ENCODE data around the gene NCEH1.

NCEH1 gene

DNA sequence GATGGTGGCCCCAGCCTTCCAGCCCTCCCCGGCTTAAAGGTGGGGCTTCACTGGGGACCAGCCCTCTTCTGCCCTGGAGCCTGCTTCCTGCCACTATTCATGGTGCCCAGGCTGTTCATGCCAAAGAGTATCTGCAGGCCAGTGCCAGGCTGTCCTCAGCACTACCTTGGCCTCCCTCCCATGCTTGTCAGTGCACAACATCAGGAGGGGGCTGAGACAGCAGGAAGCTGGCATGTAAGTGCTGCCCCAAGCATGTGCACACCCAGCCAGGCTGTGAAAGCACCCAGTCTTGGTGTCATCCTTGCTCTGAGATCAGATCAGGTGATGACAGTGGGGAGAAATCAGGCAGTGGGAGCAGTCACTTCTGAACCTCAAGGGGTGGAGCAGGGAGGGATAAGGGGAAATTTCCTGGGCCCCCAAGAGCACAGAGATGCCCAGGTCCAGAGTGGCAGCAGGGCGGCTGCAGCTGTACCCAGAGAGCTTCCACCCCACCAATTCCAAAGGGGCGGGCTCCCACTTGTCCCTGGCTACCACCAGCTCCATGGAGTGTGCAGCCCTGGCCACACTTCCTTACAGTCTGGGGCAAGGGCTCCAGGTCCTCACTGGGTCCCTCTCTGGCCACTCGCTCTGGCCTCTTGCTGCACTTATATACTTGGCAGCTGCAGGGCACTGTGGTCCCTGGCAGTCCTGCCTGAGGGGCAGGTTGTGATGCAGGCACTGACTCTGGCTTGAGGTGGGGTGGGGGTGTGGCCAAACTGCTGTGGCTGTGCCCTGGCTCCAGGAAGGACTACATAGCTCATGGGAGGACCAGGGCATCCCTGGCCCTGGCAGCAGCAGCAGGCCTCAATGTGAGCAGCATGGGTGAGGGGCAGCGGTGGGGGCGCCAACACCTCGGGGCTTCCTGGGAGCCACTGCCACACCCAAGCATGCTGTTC lies 96.3 kb downstream of the NCEH1 start:
- DNase-seq (ENCODE audit: low spot score): no peak
- no peak for FAIRE-seq

DNA sequence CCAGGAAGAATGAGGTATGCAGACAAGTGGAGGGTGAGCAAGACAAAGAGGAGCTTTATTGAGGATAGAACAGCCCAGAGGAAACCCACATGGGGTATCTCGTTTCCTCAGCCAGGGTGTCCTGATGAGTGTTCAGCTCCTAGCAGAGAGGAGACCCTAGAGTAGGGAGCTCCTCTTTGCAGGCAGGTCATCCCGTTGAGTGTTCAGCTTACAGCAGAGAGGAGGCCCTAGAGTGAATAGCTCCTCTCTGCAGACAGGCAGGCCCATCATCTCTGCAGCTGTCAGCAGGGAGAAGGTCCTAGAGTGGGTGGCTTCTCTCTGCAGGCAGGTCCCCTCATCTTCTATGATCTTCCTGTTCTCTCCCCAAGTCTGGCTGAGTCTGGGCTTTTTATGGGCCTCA lies 97.0 kb downstream of the NCEH1 start:
- no peak for DNase-seq (ENCODE audit: low spot score)
- FAIRE-seq: no peak

DNA sequence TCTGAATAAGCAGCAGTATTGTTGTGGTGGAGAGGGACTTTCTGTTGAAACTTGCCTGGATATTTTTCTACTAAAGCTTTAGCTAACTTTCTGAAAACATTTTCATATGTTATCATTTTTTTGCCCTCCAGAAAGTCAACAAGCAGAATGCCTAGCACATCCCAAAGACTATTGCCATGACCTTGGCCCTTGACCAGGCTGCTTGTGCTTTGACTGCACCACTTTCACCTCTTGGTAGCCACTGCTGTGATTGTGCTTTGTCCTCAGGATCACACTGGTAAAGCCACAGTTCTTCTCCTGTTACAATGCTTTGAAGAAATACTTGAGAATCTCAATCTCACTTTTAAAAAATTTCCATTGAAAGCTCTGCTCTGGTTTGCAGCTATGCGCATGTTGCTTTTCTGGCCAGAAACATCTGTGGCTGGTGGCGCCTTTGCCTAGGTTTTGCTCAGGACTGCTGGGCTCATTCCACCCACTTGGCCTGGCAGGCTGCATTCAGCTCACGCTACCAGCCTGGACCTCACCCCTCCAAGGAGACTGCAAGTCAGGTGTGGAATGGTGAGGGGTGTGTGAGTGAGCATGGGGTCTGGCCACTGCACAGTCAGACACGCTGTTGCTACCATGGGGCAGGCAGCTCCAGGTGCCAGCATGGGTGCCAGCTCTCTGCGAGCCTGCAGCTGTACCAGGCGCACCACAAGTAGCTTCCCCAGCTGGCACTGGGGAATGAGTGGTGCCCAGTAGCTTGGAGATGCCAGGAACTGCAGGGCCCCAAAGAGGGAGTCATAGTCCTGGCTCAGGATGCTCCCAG lies 97.8 kb downstream of the NCEH1 start:
- no peak for DNase-seq (ENCODE audit: low spot score)
- no peak for FAIRE-seq

DNA sequence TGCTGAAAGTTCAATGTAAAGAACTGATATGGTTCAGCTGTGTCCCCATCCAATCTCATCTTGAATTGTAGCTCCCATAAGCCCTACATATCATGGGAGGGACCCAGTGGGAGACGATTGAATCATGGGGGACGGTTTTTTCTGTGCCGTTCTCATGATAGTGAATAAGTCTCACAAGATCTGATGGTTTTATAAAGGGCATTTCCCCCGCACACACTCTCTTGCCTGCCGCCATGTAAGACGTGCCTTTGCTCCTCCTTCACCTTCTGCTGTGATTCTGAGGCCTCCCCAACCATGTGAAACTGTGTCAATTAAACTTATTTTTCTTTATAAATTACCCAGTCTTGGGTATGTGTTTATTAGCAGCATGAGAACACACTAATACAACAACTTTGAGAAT lies 101.1 kb downstream of the NCEH1 start:
- DNase-seq (ENCODE audit: low spot score) (no peak), FAIRE-seq (no peak)

DNA sequence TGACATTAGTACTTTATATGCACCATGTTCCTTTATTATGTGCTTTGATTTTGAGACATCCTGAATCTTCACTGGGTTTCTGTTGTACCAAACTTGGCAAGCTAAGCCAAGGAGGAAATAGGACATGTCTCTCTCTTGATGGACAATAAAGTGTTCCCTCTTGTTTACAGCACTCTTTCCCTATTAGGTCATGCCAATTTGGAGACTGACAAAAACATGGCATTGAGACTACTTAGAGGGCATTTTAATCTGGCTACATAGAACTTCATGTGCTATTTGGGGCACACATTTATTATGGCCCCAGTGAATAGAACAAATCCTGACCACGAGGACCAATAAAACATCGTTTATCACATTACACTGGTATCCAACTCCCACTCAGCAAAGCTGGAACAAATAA lies 102.3 kb downstream of the NCEH1 start:
- no peak for DNase-seq (ENCODE audit: low spot score)
- no peak for FAIRE-seq

DNA sequence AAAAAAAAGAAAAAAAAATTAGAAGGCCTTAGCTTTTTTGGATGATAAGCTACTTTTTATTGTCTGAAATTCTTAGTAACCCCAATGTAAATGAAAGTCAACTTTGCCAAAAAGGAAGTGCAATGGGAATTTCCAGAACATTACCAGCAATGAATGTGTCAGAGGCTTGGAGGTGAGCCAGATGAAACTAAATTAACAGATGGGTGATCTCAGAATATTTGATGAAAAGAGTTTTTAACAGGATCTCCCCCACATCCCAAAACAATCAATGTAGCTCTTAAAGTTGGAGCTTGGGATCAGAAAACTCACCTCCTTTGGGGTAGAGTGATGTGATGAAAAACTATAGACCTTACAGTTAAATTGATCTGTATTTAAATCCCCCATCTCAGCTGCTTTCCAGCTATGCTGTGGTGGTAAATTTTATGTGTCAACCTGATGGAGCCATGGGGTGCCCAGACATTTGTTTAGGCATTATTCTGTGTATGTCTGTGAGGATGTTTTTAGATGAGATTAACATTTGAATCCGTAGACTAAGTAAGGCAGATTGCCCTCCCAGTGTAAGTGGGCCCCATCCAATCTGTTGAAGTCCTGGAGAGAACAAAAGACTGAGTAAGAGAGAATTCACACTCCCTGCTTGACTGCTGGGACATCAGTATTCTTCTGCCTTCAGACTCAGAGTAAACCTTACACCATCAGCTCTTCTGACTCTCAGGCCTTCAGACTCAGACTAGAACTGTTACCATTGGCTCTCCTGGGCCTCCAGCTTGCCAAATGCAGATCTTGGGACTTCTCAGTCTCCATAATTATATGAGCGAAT lies 103.4 kb downstream of the NCEH1 start:
- FAIRE-seq (peak; percentile 97), DNase-seq (ENCODE audit: low spot score) (peak; percentile 92)

DNA sequence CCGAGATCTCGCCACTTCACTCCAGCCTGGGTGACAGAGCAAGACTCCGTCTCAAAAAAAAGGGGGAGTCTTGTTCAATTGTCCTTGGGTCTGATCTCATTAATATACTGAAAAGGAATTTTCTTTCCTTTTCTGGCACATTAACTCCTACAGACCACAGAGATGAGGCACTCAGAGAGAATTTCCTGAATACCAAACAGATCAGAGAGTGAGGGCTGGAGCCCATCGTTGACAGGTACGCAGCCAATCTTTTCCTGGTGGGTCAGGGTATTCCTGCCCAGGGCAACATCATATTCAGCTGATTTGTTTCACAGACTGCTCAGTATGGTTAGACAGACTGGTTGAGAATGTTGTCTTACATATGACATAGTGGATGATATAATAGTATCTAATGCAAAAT lies 104.8 kb downstream of the NCEH1 start:
- peak; percentile 97 for FAIRE-seq
- peak; percentile 99 for DNase-seq (ENCODE audit: low spot score)

DNA sequence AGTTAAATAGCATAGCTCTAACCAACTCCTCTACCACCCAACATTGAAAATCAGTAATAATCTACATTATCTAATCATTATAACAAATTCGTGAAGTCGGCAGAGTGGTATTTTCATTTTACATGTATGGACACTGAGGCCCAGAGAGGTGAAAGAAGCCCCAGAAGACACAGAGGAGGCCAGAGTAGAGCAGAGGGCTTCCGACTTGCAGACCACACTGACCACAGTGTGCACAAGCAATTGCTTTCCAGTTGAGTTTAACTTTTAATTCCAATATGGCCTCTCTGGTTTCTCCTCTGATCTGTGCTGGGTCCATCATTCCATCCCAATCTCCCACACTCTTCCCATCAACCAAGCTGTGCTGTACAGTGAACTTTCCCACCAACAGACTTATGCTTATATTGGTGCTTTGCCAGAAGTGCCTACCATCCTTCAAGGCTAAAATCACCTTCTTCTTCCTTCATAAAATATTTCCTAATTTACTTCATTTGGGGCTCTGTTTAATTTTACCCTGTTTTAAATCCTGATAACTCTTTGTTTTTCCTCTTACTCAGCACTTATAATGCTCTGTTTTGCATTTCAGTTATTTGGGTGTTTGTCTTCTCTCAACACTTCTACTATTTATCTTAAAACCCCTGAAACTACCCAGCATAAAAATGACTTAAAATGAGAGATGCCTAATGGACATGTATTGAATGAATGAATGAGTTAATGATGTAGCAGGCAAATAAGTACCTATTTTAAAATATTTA lies 105.8 kb downstream of the NCEH1 start:
- DNase-seq (ENCODE audit: low spot score) (peak; percentile 56), FAIRE-seq (peak; percentile 83)

DNA sequence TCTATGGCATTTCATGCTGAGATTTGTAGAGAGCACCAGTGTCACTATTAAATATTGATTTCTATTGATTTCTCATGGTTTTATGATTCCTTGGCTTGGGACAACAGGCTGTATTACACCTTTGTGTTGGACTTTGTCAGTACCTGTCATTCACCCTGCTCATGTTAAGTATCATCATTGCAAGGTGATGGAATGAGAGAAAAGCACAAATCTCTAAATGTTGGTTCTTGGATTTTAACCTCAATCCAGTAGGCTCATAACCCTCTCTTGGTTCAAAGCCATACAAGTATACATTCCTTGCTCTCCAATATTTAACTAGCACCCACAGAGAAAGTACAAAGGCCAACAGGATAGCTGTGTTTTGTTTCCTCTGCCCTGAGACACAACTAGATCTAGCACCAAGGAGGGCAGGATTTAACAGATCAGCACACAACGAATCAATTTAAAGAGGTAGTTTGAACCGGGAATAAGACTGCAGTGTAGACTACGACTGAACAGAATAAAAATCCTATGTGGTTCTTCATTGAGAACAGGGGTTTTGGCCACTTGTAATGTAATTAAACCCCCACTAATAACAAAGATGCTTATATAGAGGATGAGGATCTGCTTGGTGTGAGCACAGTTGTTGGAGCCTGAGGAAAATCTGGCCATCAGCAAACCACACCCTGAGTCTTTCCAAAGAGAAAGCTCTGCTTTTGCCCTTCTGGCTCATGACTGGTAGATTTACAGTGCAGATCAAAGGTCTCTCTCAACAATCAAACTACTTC lies 109.6 kb downstream of the NCEH1 start:
- FAIRE-seq (peak; percentile 90), DNase-seq (ENCODE audit: low spot score) (peak; percentile 70)

DNA sequence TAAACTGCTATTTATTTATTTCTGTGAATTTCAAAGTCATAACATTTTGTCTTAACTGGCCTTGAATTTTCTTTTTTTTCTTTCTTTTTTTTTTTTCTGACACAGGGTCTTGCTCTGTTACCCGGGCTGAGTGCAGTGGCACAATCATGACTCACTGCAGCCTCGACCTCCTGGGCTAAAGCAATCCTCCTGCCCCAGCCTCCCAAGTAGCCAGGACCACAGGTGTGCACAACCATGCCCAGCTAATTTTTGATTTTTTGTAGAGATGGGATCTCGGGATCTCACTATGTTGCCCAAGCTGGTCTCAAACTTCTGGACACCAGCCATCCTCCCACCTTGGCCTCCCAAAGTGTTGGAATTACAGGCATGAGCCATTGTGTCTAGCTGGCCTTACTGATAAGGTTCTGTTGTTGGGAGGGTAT lies 110.2 kb downstream of the NCEH1 start:
- no peak for FAIRE-seq

DNA sequence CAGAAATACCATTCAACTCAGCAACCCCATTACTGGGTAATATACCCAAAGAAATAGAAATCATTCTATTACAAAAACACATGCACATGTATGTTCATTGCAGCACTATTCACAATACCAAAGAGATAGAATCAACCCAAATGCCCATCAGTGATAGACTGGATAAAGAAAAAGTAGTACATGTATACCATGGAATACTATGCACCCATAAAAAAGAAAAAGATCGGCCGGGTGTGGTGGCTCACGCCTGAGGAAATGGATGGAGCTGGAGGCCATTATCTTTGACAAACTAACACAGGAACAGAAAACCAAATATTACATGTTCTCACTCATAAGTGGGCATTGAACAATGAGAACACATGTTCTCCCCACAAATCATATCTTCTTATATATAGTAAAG lies 112.0 kb downstream of the NCEH1 start:
- no peak for FAIRE-seq
- DNase-seq (ENCODE audit: low spot score): no peak

More for the DNA sequence above, 110.2 kb downstream of the NCEH1 start:
- DNase-seq (ENCODE audit: low spot score): no peak

DNA sequence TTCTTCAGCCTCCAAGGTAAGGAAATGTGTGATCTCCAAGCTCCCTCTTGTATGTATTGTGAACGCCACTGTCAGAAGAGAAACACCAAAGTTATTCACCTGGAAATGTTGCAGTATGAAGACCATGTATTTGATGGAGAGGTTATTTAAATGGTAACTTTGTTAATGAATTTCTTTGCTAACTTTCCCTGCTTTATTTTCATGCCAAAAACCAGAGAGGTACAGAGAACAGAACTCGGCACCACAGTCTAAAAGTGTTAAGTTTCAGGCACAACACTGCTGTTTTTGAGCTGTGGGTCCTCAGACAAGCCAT lies 114.5 kb downstream of the NCEH1 start:
- FAIRE-seq (no peak), DNase-seq (ENCODE audit: low spot score) (no peak)

DNA sequence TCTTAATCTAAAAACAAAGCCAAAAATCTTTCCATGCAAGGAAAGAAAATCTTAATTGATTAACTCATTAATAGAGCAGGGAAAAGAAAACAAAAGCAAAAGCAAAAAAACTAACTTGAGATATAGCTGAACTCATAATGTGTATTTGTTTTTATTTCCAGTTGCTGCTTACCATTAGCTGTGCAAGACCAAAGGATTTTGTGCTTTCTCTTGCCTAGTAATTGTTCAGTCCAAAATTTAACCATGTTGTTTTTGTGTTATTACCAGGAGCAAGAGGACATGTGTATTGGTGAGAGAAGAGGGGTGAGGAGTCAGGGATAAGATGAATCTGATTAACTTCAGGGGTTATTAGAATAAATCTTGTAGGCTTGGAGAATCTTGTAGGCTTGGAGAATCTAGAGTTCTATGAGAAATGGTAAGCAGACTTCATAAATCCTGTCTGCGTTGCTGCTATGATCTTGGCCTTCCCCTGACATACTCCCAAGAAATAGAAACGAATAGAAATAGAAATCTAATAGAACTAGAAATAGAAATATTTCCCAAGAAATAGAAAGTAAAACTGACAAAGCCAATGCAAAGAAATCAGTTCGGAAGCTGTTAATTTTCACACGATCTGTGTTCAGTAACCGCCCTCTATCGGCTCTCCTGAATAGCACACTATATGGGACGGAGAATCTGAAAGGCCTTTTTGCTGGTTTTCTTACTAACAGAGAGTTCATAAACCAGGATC lies 115.0 kb downstream of the NCEH1 start:
- DNase-seq (ENCODE audit: low spot score): peak; percentile 83

DNA sequence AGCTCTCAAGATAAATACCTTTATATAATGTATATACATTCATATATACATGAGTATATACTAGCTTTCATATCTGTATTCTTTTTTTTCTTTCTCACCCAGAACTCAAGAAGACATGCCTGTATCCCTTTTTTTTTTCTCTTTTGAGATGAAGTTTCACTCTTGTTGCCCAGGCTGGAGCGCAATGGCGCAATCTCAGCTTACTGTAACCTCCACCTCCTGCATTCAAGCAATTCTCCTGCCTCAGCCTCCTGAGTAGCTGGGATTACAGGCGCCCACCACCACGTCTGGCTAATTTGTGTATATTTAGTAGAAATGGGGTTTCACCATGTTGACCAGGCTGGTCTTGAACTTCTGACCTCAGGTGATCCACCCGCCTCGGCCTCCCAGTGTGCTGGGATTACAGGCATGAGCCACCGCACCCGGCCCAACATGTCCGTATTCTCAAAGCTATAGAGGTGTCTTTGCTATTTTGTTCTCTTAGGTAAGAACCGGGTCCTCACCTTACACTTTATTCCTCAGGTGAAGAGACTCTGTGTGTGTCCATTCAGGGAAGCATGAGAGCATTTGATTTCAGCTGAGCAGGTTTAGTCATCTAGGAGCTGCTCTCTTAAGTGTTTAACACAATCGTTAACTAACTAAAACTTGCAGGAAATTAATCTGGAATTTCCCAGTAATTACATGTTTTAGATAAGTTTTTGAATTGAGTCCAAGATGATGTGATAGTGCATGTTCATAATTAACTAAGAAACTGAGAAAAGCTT lies 115.8 kb downstream of the NCEH1 start:
- DNase-seq (ENCODE audit: low spot score) (peak; percentile 75), FAIRE-seq (peak; percentile 93)

More for the DNA sequence above, 115.0 kb downstream of the NCEH1 start:
- FAIRE-seq: no peak

DNA sequence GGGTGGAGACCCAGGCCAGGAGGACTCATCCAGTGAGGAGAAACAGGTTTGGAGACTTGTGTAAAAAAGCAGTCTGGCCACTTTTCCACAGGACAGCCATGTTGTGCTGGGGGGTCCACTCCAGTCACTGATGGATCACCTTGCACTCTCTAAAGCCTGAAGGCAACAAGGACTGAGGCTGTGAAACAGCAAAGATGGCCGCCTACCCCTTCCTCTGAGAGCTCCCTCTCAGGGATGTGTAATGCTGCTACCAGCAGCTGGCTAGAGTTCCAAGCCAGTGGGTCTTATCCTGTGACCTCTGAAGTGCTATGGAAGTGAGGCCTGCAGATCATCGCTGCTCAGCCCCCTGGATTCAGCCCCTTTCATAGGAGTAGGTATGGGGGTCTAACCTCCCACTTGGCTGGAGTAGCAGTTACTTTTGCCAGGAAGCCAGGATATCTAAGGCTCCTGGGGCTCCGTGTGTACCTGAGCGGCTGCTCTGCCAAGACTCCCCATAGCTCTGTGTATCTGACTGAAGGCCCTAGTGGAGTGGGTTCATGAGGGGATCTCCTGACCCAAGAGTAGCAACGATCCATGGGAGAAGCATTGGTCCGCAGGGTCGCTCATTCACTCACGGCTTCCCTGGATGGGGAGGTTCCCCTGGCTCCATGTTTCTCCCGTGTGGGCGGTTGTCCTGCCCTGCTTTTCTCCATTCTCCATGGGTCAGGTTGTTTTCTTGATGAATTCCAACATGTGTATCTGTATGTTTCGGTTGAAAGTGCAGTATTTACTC lies 117.8 kb downstream of the NCEH1 start:
- DNase-seq (ENCODE audit: low spot score) (no peak), FAIRE-seq (no peak)

DNA sequence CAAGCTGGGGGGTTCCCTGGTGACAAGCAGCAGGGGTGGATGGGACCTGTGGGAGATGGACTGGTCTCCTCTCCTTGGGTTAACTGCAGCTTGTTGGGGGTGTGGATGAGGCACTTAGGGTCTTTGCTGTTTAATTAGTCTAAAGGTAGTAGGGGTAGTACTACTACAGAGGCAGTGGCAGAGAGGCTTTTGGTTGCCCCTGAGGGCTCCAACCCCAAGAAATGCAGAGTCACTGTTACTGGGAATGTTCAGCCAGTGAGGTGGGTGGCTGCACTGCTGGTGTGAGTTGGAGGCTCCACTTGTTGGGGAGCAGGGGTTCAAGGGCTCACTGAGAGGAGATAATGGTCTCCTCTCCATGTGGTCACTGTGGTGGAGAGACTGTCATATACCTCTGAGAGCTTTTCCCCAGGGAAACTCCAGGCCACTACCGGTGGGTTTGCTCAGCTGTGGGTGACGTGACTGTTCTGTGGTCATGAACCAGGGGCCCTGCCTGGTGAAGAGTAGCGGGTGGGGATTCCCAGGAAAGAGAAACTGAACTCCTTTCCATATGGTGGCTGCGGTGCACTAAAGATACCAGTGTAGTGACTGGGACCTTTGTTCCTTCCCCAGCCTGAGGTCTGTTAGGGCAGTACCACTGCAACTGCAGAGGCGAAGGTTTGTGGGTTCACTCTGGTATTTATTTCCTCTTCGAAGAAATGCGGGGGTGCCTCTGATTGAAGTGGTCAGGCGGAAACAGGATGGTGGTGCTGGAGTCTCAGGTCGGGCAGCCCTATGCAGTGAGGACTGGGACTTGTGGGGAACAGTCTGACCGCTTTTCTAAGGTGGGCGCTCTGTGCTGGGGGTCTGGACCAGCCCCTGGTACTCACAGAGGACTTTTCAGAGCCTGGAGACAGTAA lies 118.7 kb downstream of the NCEH1 start:
- FAIRE-seq (peak; percentile 95), DNase-seq (ENCODE audit: low spot score) (peak; percentile 99)

DNA sequence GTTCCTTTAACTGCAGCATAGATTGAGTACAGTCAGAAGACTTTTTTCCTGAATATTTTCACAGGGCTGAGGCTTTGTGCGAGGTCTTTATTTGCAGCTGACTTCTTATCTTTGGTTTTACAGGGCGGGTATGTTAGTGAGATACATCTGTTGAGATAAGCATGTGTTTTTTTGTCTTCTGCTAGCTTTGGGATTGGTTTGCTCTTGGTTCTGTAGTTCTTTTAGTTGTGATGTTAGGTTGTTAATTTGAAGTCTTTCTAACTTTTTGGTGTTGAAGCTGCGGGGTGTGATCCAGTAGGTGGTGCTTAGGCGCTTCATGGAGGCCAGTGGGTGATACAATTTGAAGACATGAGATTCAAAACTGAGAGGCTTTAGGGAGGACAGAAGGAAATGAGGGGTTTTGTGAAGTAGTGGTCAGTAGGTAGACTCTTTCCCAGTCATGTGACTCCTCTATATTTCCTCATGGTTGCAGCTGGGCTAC lies 119.7 kb downstream of the NCEH1 start:
- DNase-seq (ENCODE audit: low spot score) (no peak), FAIRE-seq (no peak)

All from RCC 7860 (cell line).